ENCODE results near the gene NCR2. TPM values are rescaled to one million over a fixed set of nuclear protein-coding genes. Genes with fewer than 3 reads are reported as not detected.
A peak's percentile ranks its signal among the peaks of the same experiment; 100 is the strongest.

Gene NCR2, protein sequence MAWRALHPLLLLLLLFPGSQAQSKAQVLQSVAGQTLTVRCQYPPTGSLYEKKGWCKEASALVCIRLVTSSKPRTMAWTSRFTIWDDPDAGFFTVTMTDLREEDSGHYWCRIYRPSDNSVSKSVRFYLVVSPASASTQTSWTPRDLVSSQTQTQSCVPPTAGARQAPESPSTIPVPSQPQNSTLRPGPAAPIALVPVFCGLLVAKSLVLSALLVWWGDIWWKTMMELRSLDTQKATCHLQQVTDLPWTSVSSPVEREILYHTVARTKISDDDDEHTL
- not detected for polyA plus RNA-seq (2013, experiment 1 of 2)
- polyA plus RNA-seq (2013, experiment 2 of 2): not detected

DNA sequence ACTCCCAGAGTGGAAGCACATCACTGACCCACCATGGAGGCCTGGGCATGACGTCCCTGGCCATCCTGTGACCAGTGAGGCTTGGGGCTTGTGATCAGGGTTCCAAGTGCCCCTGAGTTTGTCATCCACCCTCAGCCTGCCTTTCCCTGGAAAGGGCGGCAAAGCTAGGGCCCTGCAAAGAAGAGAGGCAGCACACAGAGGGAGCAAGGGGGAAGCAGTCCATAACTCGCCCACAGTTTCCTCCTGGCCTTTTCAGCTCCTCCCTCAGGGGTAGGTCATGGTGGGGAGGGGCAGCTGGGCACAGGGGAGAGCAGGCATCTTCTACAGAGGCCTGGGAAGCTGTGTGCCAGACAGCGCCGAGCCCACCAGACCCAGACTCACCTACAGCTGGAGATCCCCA lies at the start of gene NCR2:
TSS of gene NCR2 (plus strand) at position 313 of the 400 bp plus-strand sequence. CDS start 269 bp downstream, outside the sequence.
- peak within 1 kb of the TSS; percentile 25 for H3K23ac ChIP-seq (ENCODE audit: low read depth, low read length, poor library complexity)
- no peak within 1 kb of the TSS for H2BK120ac ChIP-seq (ENCODE audit: low read depth, low read length)
- no peak within 1 kb of the TSS for H3K4ac ChIP-seq (ENCODE audit: low read length)
- H2BK12ac ChIP-seq (ENCODE audit: low read length): no peak within 1 kb of the TSS
- H3K4me3 ChIP-seq (ENCODE audit: low read length in 2 of 2): peak within 1 kb of the TSS in 1 of 2 donors; percentile 18
- H4K91ac ChIP-seq (ENCODE audit: low read depth, low read length, poor library complexity): no peak within 1 kb of the TSS
- H2BK15ac ChIP-seq (ENCODE audit: low read length): no peak within 1 kb of the TSS
- no peaks in the 10 kb centered on the region for H3K36me3 ChIP-seq (replicated peaks in 1 of 2; ENCODE audit: control insufficient read depth in 2 of 2, insufficient read depth in 2 of 2, low read length in 2 of 2)
- H2AK5ac ChIP-seq (ENCODE audit: low read depth, low read length): no peak within 1 kb of the TSS
- no peak within 1 kb of the TSS for H2BK5ac ChIP-seq (ENCODE audit: low read length)
- no peak within 1 kb of the TSS for H3K4me2 ChIP-seq (ENCODE audit: insufficient read depth, low read length, poor library complexity, severe bottlenecking)
- no peak within 1 kb of the TSS for H3K27ac ChIP-seq (replicated peaks; ENCODE audit: low read length)
- no peaks in the 10 kb centered on the region for H3K9me3 ChIP-seq (replicated peaks in 1 of 2; ENCODE audit: control insufficient read depth in 2 of 2, insufficient read depth in 1 of 2, low read depth in 1 of 2, low read length in 2 of 2)
- no CpG with 5 or more reads among the region's 5 CpGs for WGBS, 2 donors (ENCODE audit: extremely low coverage in 2 of 2, insufficient read length in 2 of 2, insufficient replicate concordance in 1 of 2)
- peak within 1 kb of the TSS; percentile 87 for H3K14ac ChIP-seq (ENCODE audit: low read length)
- no peaks in the 10 kb centered on the region for H3K79me1 ChIP-seq (ENCODE audit: low read depth, low read length)
- no peak for DNase-seq (ENCODE audit: low spot score)
- H4K8ac ChIP-seq (ENCODE audit: low read depth, low read length): peak within 1 kb of the TSS; percentile 17
- peaks cover 0 to 38% (median 0%) of the 10 kb centered on the region in 3 experiments for H3K27me3 ChIP-seq (ENCODE audit: control insufficient read depth in 3 of 3, insufficient read depth in 3 of 3, low read depth in 1 of 3, low read length in 3 of 3)
- peak within 1 kb of the TSS; percentile 24 for H3K18ac ChIP-seq (ENCODE audit: low read length)
- H3K9ac ChIP-seq (ENCODE audit: low read depth, low read length, poor library complexity): peak within 1 kb of the TSS; percentile 34
- no peak within 1 kb of the TSS for H2AFZ ChIP-seq (ENCODE audit: low read length)
- peaks cover 0 to 2% of the 10 kb centered on the region in 2 donors for H3K4me1 ChIP-seq (ENCODE audit: control insufficient read depth in 2 of 2, insufficient read depth in 1 of 2, low read depth in 1 of 2, low read length in 2 of 2)

DNA sequence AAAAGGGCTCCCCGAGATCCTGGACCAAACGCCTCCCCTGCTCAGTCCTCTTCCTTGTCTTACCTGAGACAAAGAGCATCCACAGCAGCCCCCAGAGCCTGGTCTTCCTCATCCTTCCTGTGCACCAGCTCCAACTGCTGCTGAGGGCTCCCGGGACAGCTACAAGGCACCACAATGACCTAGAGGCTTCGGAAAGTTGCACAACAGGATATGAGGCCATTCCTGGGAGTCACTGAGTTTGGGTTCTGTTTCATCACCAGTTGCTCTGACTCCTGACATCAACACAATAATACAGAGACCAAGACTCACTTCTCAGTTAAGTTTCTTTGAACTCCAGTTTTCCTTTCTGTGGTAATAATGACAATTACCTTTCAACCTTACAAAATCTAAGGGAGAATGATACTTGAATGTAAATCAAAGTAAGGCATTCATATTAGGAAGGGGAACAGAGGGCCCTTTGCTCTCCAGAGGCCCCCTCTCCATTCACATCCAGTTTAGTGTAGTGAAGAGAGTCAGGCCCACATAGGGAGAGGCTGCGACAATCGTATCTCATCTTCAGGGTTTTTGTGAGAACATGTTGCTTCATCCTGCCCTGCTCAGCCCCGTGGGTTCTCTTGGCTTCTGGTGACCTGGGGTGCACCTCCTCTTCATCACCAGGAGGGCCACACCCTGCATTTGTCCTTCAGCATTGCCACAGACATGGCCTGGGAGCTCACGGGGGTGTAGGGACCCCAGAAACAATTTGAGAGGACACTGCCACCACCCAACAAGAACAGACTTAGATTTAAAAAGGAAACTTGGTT lies 48.7 kb upstream of the NCR2 start, which contains the start of gene TREM1:
TSS of gene TREM1 (minus strand) at position 139 of the 803 bp plus-strand sequence. CDS start at position 112, 27 bp downstream.
- Histone ChIP-seq H3K4ac (ENCODE audit: low read length) (no peak within 1 kb of the TSS), H4K91ac (ENCODE audit: low read depth, low read length, poor library complexity) (no peak within 1 kb of the TSS), H3K18ac (ENCODE audit: low read length) (no peak within 1 kb of the TSS), H2BK12ac (ENCODE audit: low read length) (no peak within 1 kb of the TSS), H3K14ac (ENCODE audit: low read length) (no peak within 1 kb of the TSS), H3K27ac (replicated peaks; ENCODE audit: low read length) (no peak within 1 kb of the TSS), H3K27me3 (ENCODE audit: control insufficient read depth in 3 of 3, insufficient read depth in 3 of 3, low read depth in 1 of 3, low read length in 3 of 3) (peaks cover 0 to 4% (median 0%) of the 10 kb centered on the region in 3 experiments), H2BK120ac (ENCODE audit: low read depth, low read length) (no peak within 1 kb of the TSS), H3K4me2 (ENCODE audit: insufficient read depth, low read length, poor library complexity, severe bottlenecking) (no peak within 1 kb of the TSS), H2BK15ac (ENCODE audit: low read length) (no peak within 1 kb of the TSS), H2AK5ac (ENCODE audit: low read depth, low read length) (no peak within 1 kb of the TSS), H3K36me3 (replicated peaks in 1 of 2; ENCODE audit: control insufficient read depth in 2 of 2, insufficient read depth in 2 of 2, low read length in 2 of 2) (no peaks in the 10 kb centered on the region), H3K4me3 (ENCODE audit: low read length in 2 of 2) (no peak within 1 kb of the TSS), H3K9ac (ENCODE audit: low read depth, low read length, poor library complexity) (peak within 1 kb of the TSS; percentile 44), H3K4me1 (ENCODE audit: control insufficient read depth in 2 of 2, insufficient read depth in 1 of 2, low read depth in 1 of 2, low read length in 2 of 2) (peaks cover 0 to 3% of the 10 kb centered on the region in 2 donors), H3K9me3 (replicated peaks in 1 of 2; ENCODE audit: control insufficient read depth in 2 of 2, insufficient read depth in 1 of 2, low read depth in 1 of 2, low read length in 2 of 2) (no peaks in the 10 kb centered on the region), H4K8ac (ENCODE audit: low read depth, low read length) (no peak within 1 kb of the TSS), H2BK5ac (ENCODE audit: low read length) (no peak within 1 kb of the TSS), H3K23ac (ENCODE audit: low read depth, low read length, poor library complexity) (no peak within 1 kb of the TSS), H2AFZ (ENCODE audit: low read length) (no peak within 1 kb of the TSS), H3K79me1 (ENCODE audit: low read depth, low read length) (no peaks in the 10 kb centered on the region)
- DNase-seq (ENCODE audit: low spot score): no peak
- WGBS, 2 donors (ENCODE audit: extremely low coverage in 2 of 2, insufficient read length in 2 of 2, insufficient replicate concordance in 1 of 2): no CpG with 5 or more reads among the region's 8 CpGs

DNA sequence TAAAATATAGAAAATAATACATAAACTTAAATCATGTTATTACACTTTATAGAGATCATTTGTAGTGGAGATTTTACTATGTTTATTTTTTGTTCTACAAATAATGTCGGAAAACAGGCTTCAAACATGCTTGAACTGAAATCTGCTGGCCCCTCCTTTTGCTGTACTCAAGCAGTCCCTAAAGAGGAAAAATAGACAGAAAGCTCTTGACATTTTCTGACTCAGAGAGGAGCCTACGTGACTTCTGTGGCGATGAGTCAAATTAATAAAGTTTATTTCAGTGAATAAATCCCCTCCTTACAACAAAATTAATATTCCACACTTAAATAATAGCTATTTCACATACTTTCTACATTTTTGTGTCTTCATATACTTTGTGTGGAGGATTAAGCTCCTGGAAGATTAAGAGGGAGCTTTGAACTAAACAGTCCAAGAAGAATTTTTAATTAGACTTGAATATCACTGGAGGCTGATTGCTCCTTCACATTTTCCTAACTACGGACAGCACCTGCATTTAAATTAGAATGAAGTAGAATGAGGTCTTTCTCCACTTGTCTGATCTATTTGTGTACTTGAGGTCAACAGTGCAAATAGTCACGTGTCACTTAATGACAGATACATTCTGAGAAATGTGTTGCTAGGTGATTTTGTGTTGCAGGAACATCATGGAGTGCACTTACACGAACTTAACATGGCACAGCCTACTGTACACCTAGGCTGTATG lies 47.2 kb upstream of the NCR2 start:
- H3K4me1 ChIP-seq (ENCODE audit: control insufficient read depth in 2 of 2, insufficient read depth in 1 of 2, low read depth in 1 of 2, low read length in 2 of 2): peaks cover 0 to 3% of the 10 kb centered on the region in 2 donors
- no peaks in the 10 kb centered on the region for H3K79me1 ChIP-seq (ENCODE audit: low read depth, low read length)
- H2BK5ac ChIP-seq (ENCODE audit: low read length): no peak overlapping the region
- H3K4me3 ChIP-seq (ENCODE audit: low read length in 2 of 2): no peak overlapping the region
- H2AK5ac ChIP-seq (ENCODE audit: low read depth, low read length): no peak overlapping the region
- no peak overlapping the region for H3K27ac ChIP-seq (replicated peaks; ENCODE audit: low read length)
- no peak overlapping the region for H3K4ac ChIP-seq (ENCODE audit: low read length)
- no peak overlapping the region for H4K91ac ChIP-seq (ENCODE audit: low read depth, low read length, poor library complexity)
- no peak overlapping the region for H2BK12ac ChIP-seq (ENCODE audit: low read length)
- no peak overlapping the region for H2BK120ac ChIP-seq (ENCODE audit: low read depth, low read length)
- no peaks in the 10 kb centered on the region for H3K36me3 ChIP-seq (replicated peaks in 1 of 2; ENCODE audit: control insufficient read depth in 2 of 2, insufficient read depth in 2 of 2, low read length in 2 of 2)
- no peak overlapping the region for H3K14ac ChIP-seq (ENCODE audit: low read length)
- no peak overlapping the region for H3K23ac ChIP-seq (ENCODE audit: low read depth, low read length, poor library complexity)
- H3K9ac ChIP-seq (ENCODE audit: low read depth, low read length, poor library complexity): no peak overlapping the region
- no peaks in the 10 kb centered on the region for H3K9me3 ChIP-seq (replicated peaks in 1 of 2; ENCODE audit: control insufficient read depth in 2 of 2, insufficient read depth in 1 of 2, low read depth in 1 of 2, low read length in 2 of 2)
- no peak overlapping the region for H2AFZ ChIP-seq (ENCODE audit: low read length)
- H3K4me2 ChIP-seq (ENCODE audit: insufficient read depth, low read length, poor library complexity, severe bottlenecking): no peak overlapping the region
- H4K8ac ChIP-seq (ENCODE audit: low read depth, low read length): no peak overlapping the region
- H2BK15ac ChIP-seq (ENCODE audit: low read length): no peak overlapping the region
- no peak overlapping the region for H3K18ac ChIP-seq (ENCODE audit: low read length)
- no CpG with 5 or more reads among the region's 6 CpGs for WGBS, 2 donors (ENCODE audit: extremely low coverage in 2 of 2, insufficient read length in 2 of 2, insufficient replicate concordance in 1 of 2)
- peaks cover 0 to 4% (median 0%) of the 10 kb centered on the region in 3 experiments for H3K27me3 ChIP-seq (ENCODE audit: control insufficient read depth in 3 of 3, insufficient read depth in 3 of 3, low read depth in 1 of 3, low read length in 3 of 3)
- DNase-seq (ENCODE audit: low spot score): no peak

Data from neuronal stem cell (in vitro differentiated cells).